HEK293 (cell line): ENCODE results near the gene AHRR.

ENCODE experiments used
- CTCF ChIP-seq: fragments of 450-650 bp; formaldehyde crosslinking; IDR thresholded peaks from 2 replicates; pipeline ENCODE4 v1.5.1; 2016; ENCODE audit warnings: missing biosample characterization, missing genetic modification characterization
- ZNF174 ChIP-seq: fragments of 450-650 bp; formaldehyde crosslinking; IDR thresholded peaks from 2 replicates; pipeline ENCODE4 v1.5.0; 2017; ENCODE audit warnings: missing biosample characterization, mild to moderate bottlenecking, missing genetic modification characterization

GRCh38 chr5:359301-359897 is 37.9 kb downstream of the AHRR start:
- no peak for TF ChIP-seq CTCF
- no peak for TF ChIP-seq ZNF174 (tag by site-specific recombination)
